NCI-H510A (cell line): ENCODE measurements around the gene RNF39.
"Not testable (repeated sequence)": the region's sequence is repeated elsewhere in the genome, so short reads cannot be mapped to it uniquely, and the experiment has no call there.

Source experiments
- DNase-seq: peaks from one replicate; lab custom pipeline; 2025; lab: John Stamatoyannopoulos, UW

The RNF39 gene

DNA sequence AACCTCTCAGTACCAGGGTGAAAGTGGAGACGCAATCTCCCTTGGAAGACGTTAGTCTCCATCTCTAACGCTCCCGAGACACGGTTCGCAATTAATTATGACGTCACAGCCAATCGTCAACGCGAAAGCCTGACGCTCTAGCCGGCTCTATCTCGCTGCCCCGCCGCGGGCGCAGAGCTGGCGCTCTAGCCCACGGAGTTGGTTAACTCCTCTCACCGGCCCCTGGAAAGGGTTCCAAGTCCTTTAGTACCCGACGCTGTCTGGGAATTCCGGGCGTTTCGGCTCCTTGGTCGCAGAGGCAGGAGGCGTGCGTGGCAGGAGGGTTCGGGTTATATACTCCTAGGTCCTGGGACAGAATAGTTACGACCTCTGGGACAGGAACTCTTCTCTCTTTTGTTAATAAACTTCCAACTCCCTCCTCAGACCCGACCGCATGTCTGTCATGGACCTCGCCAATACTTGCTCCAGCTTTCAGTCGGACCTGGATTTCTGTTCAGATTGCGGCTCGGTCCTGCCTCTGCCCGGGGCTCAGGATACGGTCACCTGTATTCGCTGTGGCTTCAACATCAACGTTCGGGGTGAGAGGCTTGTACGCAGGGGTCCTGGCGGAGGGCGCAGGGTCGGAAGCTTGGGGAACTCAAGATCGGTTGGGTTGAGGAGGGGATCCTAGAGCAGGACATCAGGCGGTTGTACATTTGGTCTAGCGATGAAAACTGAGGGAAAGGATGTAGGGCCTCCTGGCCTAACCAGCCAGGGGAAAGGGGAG lies 14.3 kb downstream of the RNF39 start, which contains the start of gene POLR1H:
Gene POLR1H (plus strand): TSS at position 174 of the 766 bp plus-strand sequence. CDS start 260 bp downstream, at position 434.
- peak; percentile 95 for DNase-seq

DNA sequence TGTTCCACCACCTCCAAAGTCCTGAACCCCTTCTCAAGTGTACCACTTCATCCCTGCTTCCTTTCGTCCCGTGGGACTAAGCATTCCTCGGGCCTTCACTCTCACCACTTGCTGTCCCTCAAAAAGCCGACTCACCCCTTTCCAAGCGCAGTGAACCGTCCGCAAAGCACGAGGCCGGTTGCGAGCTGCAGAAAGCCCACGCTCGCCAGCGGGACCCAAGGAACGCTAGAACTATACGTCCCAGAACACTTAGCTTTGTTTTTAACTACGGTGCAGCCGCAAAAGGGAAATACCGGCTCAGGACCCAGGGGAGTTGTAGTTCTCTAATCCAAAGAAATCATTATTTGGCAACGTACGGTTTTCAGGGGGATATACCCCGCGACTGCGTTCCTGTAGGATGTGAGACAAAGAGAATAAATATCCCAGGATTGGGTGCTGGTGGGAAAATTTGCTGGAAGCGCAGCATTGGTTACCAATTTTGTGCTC lies 14.9 kb downstream of the RNF39 start:
- DNase-seq, result no peak

DNA sequence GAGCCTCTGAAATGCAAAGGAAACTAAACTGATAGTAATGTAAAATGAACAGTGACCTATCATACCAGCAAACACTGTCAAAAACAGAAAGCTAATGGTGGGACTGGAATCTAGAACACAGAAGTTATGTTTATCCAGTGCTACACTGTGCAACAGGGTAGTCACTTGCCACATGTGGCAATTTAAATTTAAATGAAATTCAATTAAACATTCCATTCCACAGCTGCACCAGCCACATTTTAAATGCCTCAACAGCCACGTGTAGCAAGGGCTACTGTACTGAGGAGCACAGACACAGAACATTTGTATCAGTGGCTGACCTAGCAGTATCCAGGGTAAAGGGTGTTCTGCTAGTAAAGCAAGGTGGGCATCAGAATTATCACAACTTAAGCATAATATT lies 20.1 kb downstream of the RNF39 start:
- DNase-seq, result no peak

- DNase-seq, result no peak
Observed at GRCh38 chr6:30053682-30054081, 21.9 kb downstream of the RNF39 start.

- DNase-seq, result no peak
Observed at GRCh38 chr6:30047220-30047619, 28.3 kb downstream of the RNF39 start.

- DNase-seq, result no peak
Observed at GRCh38 chr6:30044630-30045029, 30.9 kb downstream of the RNF39 start.

DNA sequence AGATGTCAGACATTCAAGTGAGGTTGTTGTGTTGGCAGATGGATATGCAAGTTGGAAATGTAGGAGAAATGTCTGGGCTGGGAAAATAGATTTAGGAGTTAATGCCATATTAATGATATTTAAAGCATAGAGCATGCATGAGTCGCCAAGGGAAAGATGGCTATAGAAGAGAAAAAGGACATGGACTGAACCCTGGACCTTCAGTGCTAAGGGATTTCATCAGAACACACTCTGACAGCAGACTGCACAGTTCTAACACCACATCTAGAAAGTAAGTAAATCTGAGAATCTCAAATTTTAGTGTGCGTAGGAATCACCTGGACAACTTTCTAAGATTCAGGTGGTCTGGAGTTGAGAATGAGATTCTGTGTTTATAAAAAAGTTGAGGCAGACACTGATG lies 31.8 kb downstream of the RNF39 start:
- DNase-seq, result no peak

DNA sequence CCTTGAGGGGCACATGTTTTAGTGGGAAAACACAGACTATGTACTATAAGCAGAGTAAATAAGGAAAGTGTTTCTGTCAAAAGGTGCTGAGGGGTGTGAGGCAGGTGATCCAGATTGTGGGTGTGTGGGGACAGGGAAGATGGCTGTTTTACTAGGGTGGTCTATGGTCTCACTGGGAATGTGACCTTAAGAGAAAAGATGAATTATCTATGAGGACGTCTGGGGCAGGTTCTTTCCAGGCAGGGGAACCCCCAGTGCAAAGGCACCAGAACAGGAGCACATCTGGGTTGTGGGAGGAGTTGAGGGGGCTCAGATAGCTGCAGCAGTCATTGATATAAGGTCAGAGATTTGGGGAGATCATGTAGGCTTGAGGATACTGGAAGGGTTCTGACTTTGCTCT lies 32.7 kb downstream of the RNF39 start:
- DNase-seq, result no peak

DNA sequence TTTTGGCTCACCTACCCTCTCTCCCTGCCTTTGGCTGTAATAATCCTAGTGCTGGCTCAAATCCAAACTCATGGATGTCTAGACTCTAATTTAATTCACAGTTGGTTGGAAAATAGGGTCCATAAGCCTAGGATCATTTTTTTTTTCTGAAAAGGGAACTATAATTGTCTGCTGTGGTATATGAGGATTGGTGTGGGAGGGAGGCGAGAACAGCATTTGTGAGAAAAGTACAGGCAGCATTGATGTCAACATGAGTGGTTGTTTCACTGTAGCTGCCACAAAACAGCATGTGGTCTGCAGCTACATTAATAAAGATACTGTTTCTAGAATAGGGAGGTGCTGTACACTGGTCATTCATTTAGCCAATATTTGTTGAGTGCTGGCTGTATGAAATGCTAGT lies 33.1 kb downstream of the RNF39 start:
- DNase-seq, result no peak

GRCh38 chr6:30041821-30042220 lies 33.7 kb downstream of the RNF39 start:
- DNase-seq, result no peak

GRCh38 chr6:30041221-30041620 lies 34.3 kb downstream of the RNF39 start:
- DNase-seq, result no peak

DNA sequence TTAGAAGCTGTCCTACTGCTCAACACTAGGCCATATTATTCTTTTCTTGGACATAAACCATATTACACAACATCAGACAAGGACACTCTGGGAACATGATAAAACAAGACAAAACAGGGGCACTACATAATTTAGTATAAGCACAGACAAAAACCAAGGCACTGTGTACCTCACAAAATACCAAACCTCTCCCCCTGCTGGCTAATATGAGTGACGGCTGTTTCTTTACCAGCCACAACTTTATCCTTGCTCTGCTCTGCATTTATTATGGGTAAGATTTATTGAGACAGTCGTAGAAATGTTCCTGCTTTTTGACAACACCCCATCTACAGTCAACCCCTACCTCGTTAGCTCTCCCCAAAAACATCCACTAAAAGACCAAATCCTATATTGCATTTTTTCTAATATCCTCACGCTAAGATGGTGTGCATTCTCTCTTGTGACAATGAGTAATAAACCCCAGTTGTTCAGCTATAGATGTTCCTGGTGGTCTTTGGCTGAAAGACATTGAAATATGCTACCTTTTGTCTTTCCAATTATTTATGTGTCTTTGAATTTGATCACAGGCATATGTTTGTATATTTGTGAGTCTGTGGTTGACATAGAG lies 38.3 kb downstream of the RNF39 start:
- no peak for DNase-seq

GRCh38 chr6:30035784-30036183 lies 39.8 kb downstream of the RNF39 start:
- no peak for DNase-seq

- not testable (repeated sequence) for DNase-seq
Observed at GRCh38 chr6:30033440-30033839, 42.1 kb downstream of the RNF39 start.

- DNase-seq, result no peak
Observed at GRCh38 chr6:30031381-30031780, 44.2 kb downstream of the RNF39 start.

- DNase-seq, result no peak
Observed at GRCh38 chr6:30029588-30029987, 46.0 kb downstream of the RNF39 start.

DNA sequence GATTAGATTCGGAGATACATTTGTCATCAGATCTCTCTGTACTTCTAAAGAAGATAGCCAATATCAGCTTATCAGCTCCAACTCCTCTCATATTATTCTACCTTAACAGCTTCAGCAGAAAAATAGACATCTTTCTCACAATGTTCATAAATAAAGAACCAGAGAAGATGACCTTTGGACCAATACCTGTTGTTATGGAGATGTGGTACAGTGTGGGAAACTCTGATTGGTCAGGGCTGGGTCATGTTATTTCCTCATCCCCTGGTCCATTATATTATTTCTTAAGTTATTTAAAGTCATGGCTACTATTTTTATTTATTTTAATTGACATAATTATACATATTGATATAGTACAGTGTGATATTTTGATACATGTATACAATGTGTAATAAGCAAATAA lies 50.4 kb downstream of the RNF39 start:
- DNase-seq, result no peak

DNA sequence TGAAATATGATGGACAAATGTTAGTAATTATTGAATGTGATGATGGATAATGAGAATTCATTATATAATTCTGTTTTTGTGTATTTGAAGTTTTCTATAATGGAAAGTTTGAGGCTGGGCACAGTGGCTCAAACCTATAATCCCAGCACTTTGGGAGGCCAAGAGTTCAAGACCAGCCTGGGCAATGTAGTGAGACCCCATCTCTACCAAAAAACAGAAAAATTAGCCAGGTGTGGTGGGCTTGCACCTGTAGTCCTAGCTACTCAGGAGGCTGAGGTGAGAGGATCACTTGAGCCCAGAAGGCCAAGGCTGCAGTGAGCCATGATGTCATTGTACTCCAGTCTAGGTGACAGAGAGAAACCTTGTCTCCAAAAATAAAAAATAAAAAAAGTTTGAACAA lies 52.9 kb downstream of the RNF39 start:
- DNase-seq, result not testable (repeated sequence)

GRCh38 chr6:30022189-30022588 lies 53.4 kb downstream of the RNF39 start:
- no peak for DNase-seq

DNA sequence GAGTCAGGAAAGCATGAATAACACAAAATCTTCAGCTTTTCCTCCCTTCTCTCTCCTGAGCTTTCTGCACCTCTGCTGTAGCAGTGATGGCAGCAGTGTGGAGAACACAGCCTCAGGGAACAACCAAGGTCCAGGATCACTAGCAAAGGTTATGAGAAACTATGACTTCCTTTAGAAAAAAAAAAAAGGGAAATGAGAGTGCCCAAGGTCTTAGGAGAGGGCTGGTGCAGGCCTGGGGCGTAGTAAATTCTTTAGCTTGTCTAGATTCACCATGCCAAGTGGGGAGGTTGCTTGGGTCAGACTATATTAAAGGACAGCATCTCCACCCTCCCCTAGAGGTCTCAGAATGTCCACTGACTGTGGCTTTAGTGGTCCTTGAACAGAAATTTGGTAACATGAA lies 54.9 kb downstream of the RNF39 start:
- no peak for DNase-seq
